K562 (cell line): ENCODE measurements around the gene POLR1C. TPM values are rescaled to one million over a fixed set of nuclear protein-coding genes. Genes with fewer than 3 reads are reported as not detected.

Experiments used
- ATAC-seq: fragments of 200-7000 bp; cut with Tn5 transposase; 3 replicates; pipeline ENCODE4 v1.9.1; 2020; ENCODE audit warnings: moderate library complexity
- BruUV-seq: library from RNA; stranded (reverse); fragments of 400-500 nt; replicated peaks from 2 replicates; lab custom pipeline; 2021; lab: Mats Ljungman, UMichigan
- CTCF ChIA-PET: fragments of 300-600 bp; formaldehyde crosslinking; extraction: SDS; loops from one replicate; lab custom pipeline; 2021; ENCODE audit warnings: low intra/inter-chr PET ratio; lab: Yijun Ruan, JAX
- POLR2A ChIA-PET: fragments of 300-600, 350-650 bp; sonication (Branson Sonifier 250); formaldehyde crosslinking; extraction: SDS; loops from one replicate; lab custom pipeline; 2021; ENCODE audit warnings: antibody characterized with exemption, inconsistent platforms; lab: Yijun Ruan, JAX
- DNase-seq, 4 experiments: peaks; one replicate each; pipeline versions ENCODE4 v3.0.0 to v3.0.0-alpha.2; 2011 to 2018; ENCODE audit warnings: low spot score in 3 of 4, mixed read lengths in 3 of 4; ENCODE audit errors: extremely low read depth in 1 of 4
- FAIRE-seq: peaks from 2 replicates; lab custom pipeline; 2011; peaks lifted over from hg19 to GRCh38; lab: Jason Lieb, UNC
- H2AFZ ChIP-seq: 2 replicates; pipeline ENCODE4 v1.6.0; 2011; ENCODE audit warnings: low read depth, low read length, control low read depth, inconsistent platforms
- H3K27ac ChIP-seq: fragments of 200-600 bp; 3 replicates; pipeline ENCODE4 v1.8.0; 2011; ENCODE audit warnings: low read depth, mild to moderate bottlenecking, control low read depth, inconsistent platforms, low read length, moderate library complexity, mixed read lengths; ENCODE audit errors: extremely low read depth
- H3K27me3 ChIP-seq, 2 experiments: fragments of 300-600 bp in 1 of 2; 2 replicates in 1 of 2; 3 replicates in 1 of 2; pipeline versions ENCODE4 v1.6.0 to v1.8.0; 2011; ENCODE audit warnings: inconsistent platforms in 2 of 2, low read length in 2 of 2, mild to moderate bottlenecking in 1 of 2, mixed read lengths in 1 of 2, moderate library complexity in 1 of 2; ENCODE audit not compliant: control insufficient read depth in 2 of 2, insufficient read depth in 2 of 2
- H3K36me3 ChIP-seq: fragments of 300-600 bp; 3 replicates; pipeline ENCODE4 v1.8.0; 2011; ENCODE audit warnings: mild to moderate bottlenecking, low read length, inconsistent platforms; ENCODE audit not compliant: control insufficient read depth, insufficient read depth
- H3K4me1 ChIP-seq, 2 experiments: fragments of 200-600 bp in 1 of 2; replicated peaks in 1 of 2; 2 replicates in 1 of 2; 3 replicates in 1 of 2; pipeline versions ENCODE4 v1.5.1 to v1.8.0; 2011; ENCODE audit warnings: inconsistent platforms in 2 of 2, low read length in 2 of 2, mild to moderate bottlenecking in 1 of 2, mixed read lengths in 1 of 2, moderate library complexity in 1 of 2; ENCODE audit not compliant: control insufficient read depth in 2 of 2, insufficient read depth in 2 of 2
- H3K4me2 ChIP-seq: 2 replicates; pipeline ENCODE4 v1.6.1; 2011; ENCODE audit warnings: low read length, control low read depth, inconsistent platforms, mixed read lengths; ENCODE audit not compliant: insufficient read depth
- H3K4me3 ChIP-seq: fragments of 200-600 bp; sonication (generic), shearing (Covaris generic); 2 replicates; pipeline ENCODE4 v1.5.1; 2016; ENCODE audit warnings: control low read depth, inconsistent platforms
- H3K79me2 ChIP-seq: fragments of 200-600 bp; 3 replicates; pipeline ENCODE4 v1.8.0; 2011; ENCODE audit warnings: low read length, inconsistent platforms; ENCODE audit not compliant: control insufficient read depth, insufficient read depth
- H3K9ac ChIP-seq, 2 experiments: 2 replicates each; pipeline versions ENCODE4 v1.6.0 to v1.6.1; 2011; ENCODE audit warnings: low read depth in 2 of 2, low read length in 2 of 2, control low read depth in 1 of 2, inconsistent platforms in 1 of 2, mild to moderate bottlenecking in 1 of 2, mixed read lengths in 1 of 2; ENCODE audit not compliant: insufficient read depth in 1 of 2
- H3K9me1 ChIP-seq: one replicate; pipeline ENCODE4 v1.6.0; 2011; ENCODE audit warnings: inconsistent platforms, mild to moderate bottlenecking, low read length, moderate library complexity; ENCODE audit not compliant: control insufficient read depth, insufficient read depth
- H3K9me3 ChIP-seq: replicated peaks from 2 replicates; pipeline ENCODE4 v1.5.1; 2011; ENCODE audit warnings: low read depth, low read length, inconsistent platforms; ENCODE audit not compliant: control insufficient read depth, insufficient read depth
- H4K20me1 ChIP-seq: replicated peaks from 2 replicates; pipeline ENCODE4 v1.6.1; 2011; ENCODE audit warnings: low read length, inconsistent platforms, mixed read lengths; ENCODE audit not compliant: control insufficient read depth, insufficient read depth
- KDM1A ChIP-seq, 2 experiments: fragments of 450-650 bp; IDR thresholded peaks; 2 replicates each; pipeline ENCODE4 v1.6.1; 2016; ENCODE audit warnings: mild to moderate bottlenecking in 2 of 2
- RBFOX2 ChIP-seq: fragments of 200-400 bp; formaldehyde crosslinking; IDR thresholded peaks from 2 replicates; pipeline ENCODE4 v1.6.1; 2017; ENCODE audit warnings: low read depth, mild to moderate bottlenecking, low read length, moderate library complexity
- REST ChIP-seq, 2 experiments: fragments of 450-650 bp; formaldehyde crosslinking in 1 of 2; IDR thresholded peaks; 2 replicates each; pipeline versions ENCODE4 v1.4.0 to v1.6.1; 2014 to 2020; ENCODE audit warnings: mild to moderate bottlenecking in 2 of 2, borderline replicate concordance in 1 of 2, low read depth in 1 of 2
- WGBS: fragments of 100-300 bp; shearing (Covaris generic); methylation state at CpG from one replicate; pipeline ENCODE4 v1.1.6; 2016; ENCODE audit warnings: low coverage, mixed read lengths; ENCODE audit not compliant: insufficient coverage; ENCODE audit errors: missing lambda C conversion rate; 5-methylcytosine and 5-hydroxymethylcytosine counted together
- in situ Hi-C: fragments of 300-500 bp; cut with MboI; formaldehyde crosslinking; loops from 4 replicates; pipeline ENCODE4 v1.15.0; 2018; ENCODE audit warnings: inconsistent platforms, mixed read lengths
- intact Hi-C: fragments of 100-400 bp; cut with micrococcal nuclease; formaldehyde crosslinking; loops from 2 replicates; pipeline ENCODE4 v1.14.2; 2022
- polyA plus RNA-seq, 8 experiments: library from polyadenylated mRNA; depleted of rRNA in 4 of 8; stranded (reverse) in 5 of 8; unstranded in 3 of 8; fragments of >200 nt; fragmentation: Nextera tagmentation in 2 of 8; fragmentation: Illumina TruSeq in 1 of 8; extraction: Ambion mirVana in 2 of 8; extraction: Trizol in 1 of 8; gene quantifications; 2 replicates each; pipeline versions ENCODE4 v1.2.1 to v1.2.3, GENCODE V29; 2011 to 2014; ENCODE audit warnings: inconsistent platforms in 1 of 8, missing spikeins in 1 of 8
- total RNA-seq, 7 experiments: library from RNA; depleted of rRNA in 6 of 7; stranded (reverse); fragments of >200 nt in 6 of 7; fragmentation: Illumina TruSeq in 2 of 7; extraction: Trizol in 2 of 7; gene quantifications; 2 replicates each; pipeline versions ENCODE4 v1.2.1 to v1.2.3, GENCODE V29; 2011 to 2021; ENCODE audit warnings: low replicate concordance in 1 of 7

The POLR1C gene
- total and polyA plus RNA-seq, 9 of the 15 experiments (the other 6 are each of a cell fraction or from before 2014, with no cell fraction given), result 83.5 to 429 (median 120) TPM

- no peak overlapping the region for H3K4me2 ChIP-seq
- no peak overlapping the region for H3K4me3 ChIP-seq
- BruUV-seq, result no TSS peak
- no peaks in the 10 kb centered on the region for H3K27me3 ChIP-seq
- no peak for DNase-seq
- ChIA-PET POLR2A (interaction anchor here (0.6 to 8.5 kb wide), 7 partner anchors 10 to 296 kb away, joined by 3 to 54 read pairs (median 4); partner anchors contain the start of genes LRRC73, POLR1C, TJAP1 and YIPF3), CTCF (interaction anchor here (0.6 kb wide), 2 partner anchors 10 to 904 kb away, joined by 3 read pairs; no protein-coding TSS in a partner anchor)
- no peaks in the 10 kb centered on the region for H3K9me3 ChIP-seq
- H3K79me2 ChIP-seq, result 0 out of 3 replicates have a peak, but pooled peaks cover 3% of the 10 kb centered on the region
- peaks cover 3% of the 10 kb centered on the region for H3K9me1 ChIP-seq
- H2AFZ ChIP-seq, result no peak overlapping the region
- no peak overlapping the region for H3K27ac ChIP-seq
- no peak for FAIRE-seq
- no peak for TF ChIP-seq KDM1A (IDR thresholded peaks at IDR 0.05)
- 0 out of 2 replicates have a peak, but pooled peaks have one; percentile 29 for TF ChIP-seq RBFOX2
- in situ Hi-C loops, result loop anchor here (5.0 kb wide), 1 partner anchor 230 kb away; no protein-coding TSS in a partner anchor
- no peak overlapping the region; a peak in 1 of 4 replicates for H3K9ac ChIP-seq
- intact Hi-C loops, result no loop called here
- H3K4me1 ChIP-seq, result peaks cover 16 to 36% of the 10 kb centered on the region in 2 experiments
- no peak for ATAC-seq
- peaks cover 29% of the 10 kb centered on the region for H4K20me1 ChIP-seq
- peaks cover under 1% of the 10 kb centered on the region; the same call in 1 of the 3 replicates for H3K36me3 ChIP-seq
- 83% methylated on average over 10 of the region's 10 CpGs for WGBS
Observed at GRCh38 chr6:43491750-43492661, 24.9 kb upstream of the POLR1C start.

- Histone ChIP-seq H3K9ac (no peak overlapping the region; a peak in 1 of 4 replicates), H4K20me1 (peaks cover 33% of the 10 kb centered on the region), H3K4me2 (no peak overlapping the region), H3K79me2 (0 out of 3 replicates have a peak, but pooled peaks cover 3% of the 10 kb centered on the region), H3K4me1 (peaks cover 16 to 36% of the 10 kb centered on the region in 2 experiments), H3K4me3 (no peak overlapping the region), H3K27ac (no peak overlapping the region), H3K9me3 (no peaks in the 10 kb centered on the region), H3K36me3 (peaks cover 7% of the 10 kb centered on the region; the same call in 1 of the 3 replicates), H3K9me1 (peaks cover 3% of the 10 kb centered on the region), H3K27me3 (no peaks in the 10 kb centered on the region), H2AFZ (no peak overlapping the region)
- DNase-seq (no peak), ATAC-seq (no peak), FAIRE-seq (no peak)
- in situ Hi-C loops, result loop anchor here (5.0 kb wide), 1 partner anchor 230 kb away; no protein-coding TSS in a partner anchor
- CTCF ChIA-PET, result no interaction called here
- intact Hi-C loops, result no loop called here
- no TSS peak for BruUV-seq
- WGBS, result 81% methylated on average over 3 of the region's 3 CpGs
- POLR2A ChIA-PET, result interaction anchor here (0.7 to 8.5 kb wide), 7 partner anchors 9 to 296 kb away, joined by 3 to 54 read pairs (median 3); partner anchors contain the start of genes LRRC73, POLR1C and YIPF3
- TF ChIP-seq REST (IDR thresholded peaks at IDR 0.05; ENCODE audit: borderline replicate concordance) (peak; percentile 32; the same call in 1 of the 2 replicates), REST (CRISPR knock-in tag; IDR thresholded peaks at IDR 0.05; ENCODE audit: low read depth) (no peak)
Observed at GRCh38 chr6:43492673-43493072, 24.2 kb upstream of the POLR1C start.
